Ovary (tissue), 3 donors: Measurements from ENCODE around the gene CRYZL1.

Experiments
- CTCF ChIP-seq, 3 donors: fragments of 450-650 bp in 2 of 3; fragments of 200-600 bp in 1 of 3; IDR thresholded peaks; one replicate each; pipeline versions ENCODE4 v1.5.1 to v1.8.0; 2016 to 2022; ENCODE audit warnings: antibody characterized with exemption in 3 of 3, mild to moderate bottlenecking in 1 of 3
- EP300 ChIP-seq: sonication (generic); formaldehyde crosslinking; IDR thresholded peaks from one replicate; pipeline ENCODE4 v1.6.1; 2017; ENCODE audit warnings: antibody characterized with exemption
- POLR2A ChIP-seq: fragments of 450-650 bp; IDR thresholded peaks from one replicate; pipeline ENCODE4 v1.6.1; 2017; ENCODE audit warnings: antibody characterized with exemption, mild to moderate bottlenecking, moderate library complexity
- donor health status: DM: no; HTN: no; CAD: no.

GRCh38 chr21:33688353-33688752, 46.8 kb upstream of the CRYZL1 start:
- TF ChIP-seq CTCF (IDR thresholded peaks at IDR 0.05), result no peak
- no peak for TF ChIP-seq POLR2A
- no peak for TF ChIP-seq EP300
